Transverse colon (tissue), 4 donors: ENCODE data around the gene APCDD1L. TPM values are rescaled to one million over a fixed set of nuclear protein-coding genes. Genes with fewer than 3 reads are reported as not detected.

Source experiments
- DNase-seq: peaks from one replicate; pipeline ENCODE4 v3.0.0-alpha.2; 2019
- H3K27ac ChIP-seq, 4 donors: fragments of 200-600 bp; sonication (generic); 2 replicates each; pipeline ENCODE4 v1.5.1; 2016 to 2018; ENCODE audit warnings: inconsistent platforms in 4 of 4
- H3K27me3 ChIP-seq: fragments of 200-600 bp; sonication (generic); 2 replicates; pipeline ENCODE4 v1.5.1; 2017; ENCODE audit warnings: inconsistent platforms
- H3K36me3 ChIP-seq, 4 donors: fragments of 200-600 bp; sonication (generic); 2 replicates each; pipeline ENCODE4 v1.5.1; 2017 to 2019; ENCODE audit warnings: inconsistent platforms in 4 of 4
- H3K4me1 ChIP-seq, 4 donors: fragments of 200-600 bp; sonication (generic); 2 replicates each; pipeline ENCODE4 v1.5.1; 2017 to 2020; ENCODE audit warnings: inconsistent platforms in 4 of 4
- H3K4me3 ChIP-seq, 4 donors: fragments of 200-600 bp; sonication (generic); 1 replicate in 1 of 4; 2 replicates in 3 of 4; pipeline versions ENCODE4 v1.5.1 to v1.6.1; 2017 to 2019; ENCODE audit warnings: inconsistent platforms in 4 of 4
- H3K9me3 ChIP-seq, 2 donors: fragments of 200-600 bp; sonication (generic); 2 replicates each; pipeline ENCODE4 v1.5.1; 2017 to 2019; ENCODE audit warnings: inconsistent platforms in 2 of 2
- EP300 ChIP-seq: sonication (generic); formaldehyde crosslinking; IDR thresholded peaks from one replicate; pipeline ENCODE4 v1.6.1; 2017; ENCODE audit warnings: antibody characterized with exemption, low read depth
- POLR2A ChIP-seq: fragments of 450-650 bp; IDR thresholded peaks from one replicate; pipeline ENCODE4 v1.6.1; 2016; ENCODE audit warnings: antibody characterized with exemption, mild to moderate bottlenecking, moderate library complexity
- POLR2AphosphoS5 ChIP-seq, 3 donors: sonication (generic); formaldehyde crosslinking; IDR thresholded peaks; one replicate each; pipeline ENCODE4 v1.6.1; 2016; ENCODE audit warnings: antibody characterized with exemption in 3 of 3
- WGBS, 2 donors: methylation state at CpG; one replicate each; pipeline ENCODE4 v1.1.5; 2018; ENCODE audit warnings: low coverage in 1 of 2; 5-methylcytosine and 5-hydroxymethylcytosine counted together
- in situ Hi-C, 4 donors: fragments of 200-750 bp; cut with MboI; loops; one replicate each; pipeline versions ENCODE4 v1.15.0 to v1.15.1; 2017; ENCODE audit warnings: low sequenced_read_pairs in 3 of 4, low pct_ligation_motif_present in 1 of 4, low pct_unique_long_range_greater_than_20kb in 1 of 4
- intact Hi-C: fragments of 100-400 bp; cut with DNase I; formaldehyde crosslinking; loops from one replicate; pipeline ENCODE4 v1.15.1; 2023; ENCODE audit warnings: low total_unique reads
- total RNA-seq, 4 donors: library from RNA; depleted of rRNA; stranded (reverse); fragments of >200 nt; gene quantifications; one replicate each; pipeline ENCODE4 v1.1.0, GENCODE V29; 2016
- TF ChIP-seq, protein P1 (sequence below), 5 experiments: fragments of 200-600 bp in 3 of 5; fragments of 450-650 bp in 2 of 5; sonication (generic) in 3 of 5; IDR thresholded peaks; 1 replicate in 2 of 5; 2 replicates in 3 of 5; pipeline ENCODE4 v1.5.1; 2016 to 2017; ENCODE audit warnings: antibody characterized with exemption in 5 of 5, inconsistent platforms in 3 of 5, mild to moderate bottlenecking in 2 of 5, moderate library complexity in 1 of 5

APCDD1L gene
- total RNA-seq, 4 donors from 2014 or later = 0.16 TPM; not detected in 3

- WGBS, 2 donors = 66 to 73% methylated on average over 11 to 19 of the region's 19 CpGs
- TF ChIP-seq EP300 = no peak
- TF ChIP-seq POLR2AphosphoS5 (IDR thresholded peaks at IDR 0.05) = no peak
- no peak for TF ChIP-seq POLR2A
- TF ChIP-seq, protein P1, sequence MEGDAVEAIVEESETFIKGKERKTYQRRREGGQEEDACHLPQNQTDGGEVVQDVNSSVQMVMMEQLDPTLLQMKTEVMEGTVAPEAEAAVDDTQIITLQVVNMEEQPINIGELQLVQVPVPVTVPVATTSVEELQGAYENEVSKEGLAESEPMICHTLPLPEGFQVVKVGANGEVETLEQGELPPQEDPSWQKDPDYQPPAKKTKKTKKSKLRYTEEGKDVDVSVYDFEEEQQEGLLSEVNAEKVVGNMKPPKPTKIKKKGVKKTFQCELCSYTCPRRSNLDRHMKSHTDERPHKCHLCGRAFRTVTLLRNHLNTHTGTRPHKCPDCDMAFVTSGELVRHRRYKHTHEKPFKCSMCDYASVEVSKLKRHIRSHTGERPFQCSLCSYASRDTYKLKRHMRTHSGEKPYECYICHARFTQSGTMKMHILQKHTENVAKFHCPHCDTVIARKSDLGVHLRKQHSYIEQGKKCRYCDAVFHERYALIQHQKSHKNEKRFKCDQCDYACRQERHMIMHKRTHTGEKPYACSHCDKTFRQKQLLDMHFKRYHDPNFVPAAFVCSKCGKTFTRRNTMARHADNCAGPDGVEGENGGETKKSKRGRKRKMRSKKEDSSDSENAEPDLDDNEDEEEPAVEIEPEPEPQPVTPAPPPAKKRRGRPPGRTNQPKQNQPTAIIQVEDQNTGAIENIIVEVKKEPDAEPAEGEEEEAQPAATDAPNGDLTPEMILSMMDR (IDR thresholded peaks at IDR 0.05) = no peak
- no peak overlapping the region for H3K4me3 ChIP-seq
- no peak overlapping the region for H3K27ac ChIP-seq
- in situ Hi-C loops = no loop called here
- peaks cover 8 to 14% of the 10 kb centered on the region in 2 donors for H3K9me3 ChIP-seq
- no peak for DNase-seq
- no peaks in the 10 kb centered on the region for H3K36me3 ChIP-seq
- H3K4me1 ChIP-seq = no peaks in the 10 kb centered on the region
- H3K27me3 ChIP-seq = no peaks in the 10 kb centered on the region
- intact Hi-C loops = no loop called here
Measured at GRCh38 chr20:58523072-58523970, 8.1 kb upstream of the APCDD1L start.

DNA sequence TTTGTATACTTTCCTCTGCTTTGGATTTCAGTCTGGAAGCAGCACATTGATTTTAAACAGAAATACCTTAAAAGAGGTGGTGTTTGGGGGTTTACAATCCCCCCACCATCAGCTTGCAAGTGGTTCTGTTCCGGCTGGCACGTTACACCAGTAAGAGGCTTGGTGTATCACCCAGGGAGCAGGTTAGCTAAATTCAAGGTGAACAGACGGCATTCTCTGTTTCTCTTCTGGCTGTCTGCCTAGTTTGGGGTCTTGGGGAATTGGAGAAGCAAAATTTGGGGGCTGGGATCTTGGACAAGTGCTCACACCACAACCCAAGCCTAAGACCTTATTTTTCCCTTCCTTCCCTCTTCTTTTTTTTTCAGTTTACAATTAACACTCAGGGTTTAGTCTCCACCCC lies 7.5 kb upstream of the APCDD1L start:
- Histone ChIP-seq H3K36me3 (no peaks in the 10 kb centered on the region), H3K27ac (no peak overlapping the region), H3K4me1 (no peaks in the 10 kb centered on the region), H3K4me3 (no peak overlapping the region), H3K9me3 (peaks cover 8 to 14% of the 10 kb centered on the region in 2 donors), H3K27me3 (no peaks in the 10 kb centered on the region)
- no peak for TF ChIP-seq POLR2AphosphoS5 (IDR thresholded peaks at IDR 0.05)
- intact Hi-C loops (no loop called here), in situ Hi-C loops (no loop called here)
- WGBS, 2 donors = 33 to 70% methylated on average over 1 to 3 of the region's 3 CpGs
- DNase-seq = no peak

DNA sequence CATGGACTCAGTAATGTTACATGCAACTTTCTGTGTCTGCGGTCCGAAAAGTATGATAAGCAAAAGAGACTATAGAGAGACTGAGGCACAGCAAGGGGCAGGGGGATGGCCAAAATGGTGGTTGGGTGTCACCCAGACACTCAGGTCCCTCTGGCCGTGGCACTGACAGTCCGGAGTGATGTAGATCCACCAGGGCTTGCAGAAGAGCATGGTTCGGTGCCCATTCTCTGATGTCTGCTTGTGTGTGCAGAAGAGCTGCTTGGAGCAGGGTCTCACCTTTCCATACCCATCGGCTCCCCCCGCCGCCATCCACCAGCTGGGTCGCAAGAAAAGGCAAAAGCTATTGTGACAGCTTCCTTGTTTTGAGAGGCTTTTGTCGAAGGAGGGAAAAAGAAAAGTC lies 6.6 kb upstream of the APCDD1L start:
- WGBS, 2 donors = 77 to 81% methylated on average over 5 to 10 of the region's 10 CpGs
- TF ChIP-seq EP300 = no peak
- TF ChIP-seq, protein P1 (IDR thresholded peaks at IDR 0.05) = no peak
- no peak for TF ChIP-seq POLR2AphosphoS5 (IDR thresholded peaks at IDR 0.05)
- no peak for TF ChIP-seq POLR2A
- Histone ChIP-seq H3K4me3 (no peak overlapping the region), H3K9me3 (peaks cover 8 to 9% of the 10 kb centered on the region in 2 donors), H3K27ac (no peak overlapping the region), H3K4me1 (no peaks in the 10 kb centered on the region), H3K27me3 (peaks cover 3% of the 10 kb centered on the region), H3K36me3 (no peaks in the 10 kb centered on the region)
- DNase-seq = no peak
- intact Hi-C loops (no loop called here), in situ Hi-C loops (no loop called here)

GRCh38 chr20:58519940-58520712 lies 4.9 kb upstream of the APCDD1L start:
- no peak for DNase-seq
- H3K9me3 ChIP-seq = no peaks in the 10 kb centered on the region
- H3K4me3 ChIP-seq = no peak overlapping the region
- no peak overlapping the region for H3K27ac ChIP-seq
- H3K4me1 ChIP-seq = no peaks in the 10 kb centered on the region
- in situ Hi-C loops = no loop called here
- intact Hi-C loops = no loop called here
- no peaks in the 10 kb centered on the region for H3K36me3 ChIP-seq
- 82% methylated on average over 5 of the region's 5 CpGs; no CpG with 5 or more reads in 1 of the 2 donors for WGBS, 2 donors
- TF ChIP-seq POLR2AphosphoS5 (IDR thresholded peaks at IDR 0.05) (no peak), EP300 (no peak), POLR2A (no peak)
- TF ChIP-seq, protein P1 (IDR thresholded peaks at IDR 0.05) = no peak
- peaks cover 15% of the 10 kb centered on the region for H3K27me3 ChIP-seq
